ENCODE data around the gene FAM78A. TPM values are rescaled to one million over a fixed set of nuclear protein-coding genes. Genes with fewer than 3 reads are reported as not detected.

FAM78A gene
- total and polyA plus RNA-seq, 10 donors = 17.0 to 40.3 (median 28.5) TPM

- Histone ChIP-seq H3K4me1 (peaks cover 0 to 4% (median 0%) of the 10 kb centered on the region in 6 donors), H3K4me3 (no peak overlapping the region), H3K36me3 (no peaks in the 10 kb centered on the region), H3K27ac (no peak overlapping the region), H3K27me3 (replicated peaks in 1 of 7) (no peaks in the 10 kb centered on the region), H3K9me3 (no peaks in the 10 kb centered on the region)
- intact Hi-C loops (cut with DNase I; ENCODE audit: low total_unique reads) = no loop called here
- no peak for TF ChIP-seq POLR2AphosphoS5 (IDR thresholded peaks at IDR 0.05)
- no peak for TF ChIP-seq CTCF (IDR thresholded peaks at IDR 0.05 in 8 of 11, conservative IDR thresholded peaks at IDR 0.05 in 3 of 11)
- TF ChIP-seq POLR2A (IDR thresholded peaks at IDR 0.05) = no peak
- WGBS, 5 donors = 68 to 79% (median 77%) methylated on average over 15 to 22 of the region's 22 CpGs
- DNase-seq = no peak
These were observed 23.1 kb upstream of the FAM78A start for GRCh38 chr9:131299346-131299960.

GRCh38 chr9:131298816-131299215 lies 22.5 kb upstream of the FAM78A start:
- intact Hi-C loops (cut with DNase I; ENCODE audit: low total_unique reads) = no loop called here
- WGBS, 5 donors = 90 to 94% (median 92%) methylated on average over 9 to 12 of the region's 12 CpGs
- peaks cover 0 to 4% (median 0%) of the 10 kb centered on the region in 6 donors for H3K4me1 ChIP-seq
- no peaks in the 10 kb centered on the region for H3K36me3 ChIP-seq
- H3K27me3 ChIP-seq (replicated peaks in 1 of 7) = no peaks in the 10 kb centered on the region
- DNase-seq = no peak
- no peaks in the 10 kb centered on the region for H3K9me3 ChIP-seq
- no peak overlapping the region for H3K4me3 ChIP-seq
- H3K27ac ChIP-seq = no peak overlapping the region
- TF ChIP-seq POLR2A (IDR thresholded peaks at IDR 0.05) (no peak), CTCF (IDR thresholded peaks at IDR 0.05 in 8 of 11, conservative IDR thresholded peaks at IDR 0.05 in 3 of 11) (no peak), POLR2AphosphoS5 (IDR thresholded peaks at IDR 0.05) (no peak)

GRCh38 chr9:131298341-131298740 lies 22.0 kb upstream of the FAM78A start:
- 82 to 97% (median 88%) methylated on average over 2 to 5 of the region's 5 CpGs for WGBS, 5 donors
- no peaks in the 10 kb centered on the region for H3K27me3 ChIP-seq (replicated peaks in 1 of 7)
- intact Hi-C loops (cut with DNase I; ENCODE audit: low total_unique reads) = no loop called here
- peaks cover 0 to 4% (median 0%) of the 10 kb centered on the region in 6 donors for H3K4me1 ChIP-seq
- no peaks in the 10 kb centered on the region for H3K36me3 ChIP-seq
- TF ChIP-seq POLR2A (IDR thresholded peaks at IDR 0.05) (no peak), POLR2AphosphoS5 (IDR thresholded peaks at IDR 0.05) (no peak), CTCF (IDR thresholded peaks at IDR 0.05 in 8 of 11, conservative IDR thresholded peaks at IDR 0.05 in 3 of 11) (no peak)
- H3K9me3 ChIP-seq = no peaks in the 10 kb centered on the region
- no peak overlapping the region for H3K4me3 ChIP-seq
- no peak for DNase-seq
- H3K27ac ChIP-seq = no peak overlapping the region

GRCh38 chr9:131297903-131298302 lies 21.6 kb upstream of the FAM78A start:
- WGBS, 5 donors = 68 to 88% (median 80%) methylated on average over 11 of the region's 11 CpGs
- Histone ChIP-seq H3K36me3 (no peaks in the 10 kb centered on the region), H3K27me3 (replicated peaks in 1 of 7) (no peaks in the 10 kb centered on the region), H3K27ac (no peak overlapping the region), H3K4me1 (peaks cover 0 to 4% (median 0%) of the 10 kb centered on the region in 6 donors), H3K4me3 (no peak overlapping the region), H3K9me3 (no peaks in the 10 kb centered on the region)
- no peak for TF ChIP-seq CTCF (IDR thresholded peaks at IDR 0.05 in 8 of 11, conservative IDR thresholded peaks at IDR 0.05 in 3 of 11)
- no peak for TF ChIP-seq POLR2A (IDR thresholded peaks at IDR 0.05)
- no peak for TF ChIP-seq POLR2AphosphoS5 (IDR thresholded peaks at IDR 0.05)
- DNase-seq = no peak
- intact Hi-C loops (cut with DNase I; ENCODE audit: low total_unique reads) = no loop called here

All from spleen (tissue), 11 donors.